Measurements from ENCODE around the gene NUPR1.

Gene NUPR1

DNA sequence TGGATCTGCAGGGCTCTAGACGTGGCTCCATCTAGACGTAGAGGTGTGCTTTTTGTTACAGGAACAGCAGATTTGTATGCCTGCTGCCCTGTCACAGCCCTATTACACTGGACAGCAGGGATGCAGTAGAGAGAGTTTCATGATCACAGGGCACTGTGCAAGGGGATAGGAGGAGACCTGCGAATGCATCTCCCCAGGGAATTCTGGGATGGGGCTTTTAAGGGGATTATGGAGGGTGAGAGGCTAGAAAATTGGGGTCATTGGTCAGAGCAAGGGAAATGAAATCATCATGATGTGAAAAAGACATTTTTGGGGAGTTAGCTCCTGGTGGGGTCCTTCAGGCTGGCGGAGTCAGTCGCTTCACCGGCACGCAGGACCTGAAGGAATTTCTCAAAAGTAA, 3.9 kb upstream of the NUPR1 start:
- H3K27ac ChIP-seq, result no peak overlapping the region
- no peak for DNase-seq
- no peak overlapping the region for H3K4me3 ChIP-seq (ENCODE audit: low read depth, low read length)
- in situ Hi-C loops (cut with HindIII; ENCODE audit: low pct_ligation_motif_present, low sequenced_read_pairs), result no loop called here
- no peaks in the 10 kb centered on the region for H3K27me3 ChIP-seq (replicated peaks)
- H3K36me3 ChIP-seq (replicated peaks), result no peaks in the 10 kb centered on the region
- TF ChIP-seq, protein P1, sequence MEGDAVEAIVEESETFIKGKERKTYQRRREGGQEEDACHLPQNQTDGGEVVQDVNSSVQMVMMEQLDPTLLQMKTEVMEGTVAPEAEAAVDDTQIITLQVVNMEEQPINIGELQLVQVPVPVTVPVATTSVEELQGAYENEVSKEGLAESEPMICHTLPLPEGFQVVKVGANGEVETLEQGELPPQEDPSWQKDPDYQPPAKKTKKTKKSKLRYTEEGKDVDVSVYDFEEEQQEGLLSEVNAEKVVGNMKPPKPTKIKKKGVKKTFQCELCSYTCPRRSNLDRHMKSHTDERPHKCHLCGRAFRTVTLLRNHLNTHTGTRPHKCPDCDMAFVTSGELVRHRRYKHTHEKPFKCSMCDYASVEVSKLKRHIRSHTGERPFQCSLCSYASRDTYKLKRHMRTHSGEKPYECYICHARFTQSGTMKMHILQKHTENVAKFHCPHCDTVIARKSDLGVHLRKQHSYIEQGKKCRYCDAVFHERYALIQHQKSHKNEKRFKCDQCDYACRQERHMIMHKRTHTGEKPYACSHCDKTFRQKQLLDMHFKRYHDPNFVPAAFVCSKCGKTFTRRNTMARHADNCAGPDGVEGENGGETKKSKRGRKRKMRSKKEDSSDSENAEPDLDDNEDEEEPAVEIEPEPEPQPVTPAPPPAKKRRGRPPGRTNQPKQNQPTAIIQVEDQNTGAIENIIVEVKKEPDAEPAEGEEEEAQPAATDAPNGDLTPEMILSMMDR (IDR thresholded peaks at IDR 0.05; ENCODE audit: low read depth, low read length, missing control alignments), result no peak

DNA sequence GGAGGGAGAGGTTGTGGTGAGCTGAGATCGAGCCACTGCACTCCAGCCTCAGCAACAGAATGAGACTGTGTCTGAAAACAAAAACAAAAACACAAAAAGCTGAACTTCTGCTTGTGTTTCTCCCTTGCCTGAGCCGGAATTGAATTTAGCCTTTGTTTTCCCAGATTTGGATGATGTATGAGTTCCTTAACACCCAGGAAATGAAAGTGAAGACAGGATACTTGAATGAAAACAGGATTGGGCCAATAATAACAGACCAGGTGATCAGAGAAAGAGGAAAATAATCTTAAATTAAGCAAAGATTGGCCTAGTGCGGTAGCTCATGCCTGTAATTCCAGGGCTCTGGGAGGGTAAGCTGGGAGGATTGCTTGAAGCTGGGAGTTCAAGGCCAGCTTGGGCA, 1.6 kb upstream of the NUPR1 start:
- TF ChIP-seq, protein P1 (IDR thresholded peaks at IDR 0.05; ENCODE audit: low read depth, low read length, missing control alignments), result no peak
- no peaks in the 10 kb centered on the region for H3K27me3 ChIP-seq (replicated peaks)
- no peak overlapping the region for H3K27ac ChIP-seq
- no peaks in the 10 kb centered on the region for H3K36me3 ChIP-seq (replicated peaks)
- no peak for DNase-seq
- in situ Hi-C loops (cut with HindIII; ENCODE audit: low pct_ligation_motif_present, low sequenced_read_pairs), result no loop called here
- H3K4me3 ChIP-seq (ENCODE audit: low read depth, low read length), result no peak overlapping the region

DNA sequence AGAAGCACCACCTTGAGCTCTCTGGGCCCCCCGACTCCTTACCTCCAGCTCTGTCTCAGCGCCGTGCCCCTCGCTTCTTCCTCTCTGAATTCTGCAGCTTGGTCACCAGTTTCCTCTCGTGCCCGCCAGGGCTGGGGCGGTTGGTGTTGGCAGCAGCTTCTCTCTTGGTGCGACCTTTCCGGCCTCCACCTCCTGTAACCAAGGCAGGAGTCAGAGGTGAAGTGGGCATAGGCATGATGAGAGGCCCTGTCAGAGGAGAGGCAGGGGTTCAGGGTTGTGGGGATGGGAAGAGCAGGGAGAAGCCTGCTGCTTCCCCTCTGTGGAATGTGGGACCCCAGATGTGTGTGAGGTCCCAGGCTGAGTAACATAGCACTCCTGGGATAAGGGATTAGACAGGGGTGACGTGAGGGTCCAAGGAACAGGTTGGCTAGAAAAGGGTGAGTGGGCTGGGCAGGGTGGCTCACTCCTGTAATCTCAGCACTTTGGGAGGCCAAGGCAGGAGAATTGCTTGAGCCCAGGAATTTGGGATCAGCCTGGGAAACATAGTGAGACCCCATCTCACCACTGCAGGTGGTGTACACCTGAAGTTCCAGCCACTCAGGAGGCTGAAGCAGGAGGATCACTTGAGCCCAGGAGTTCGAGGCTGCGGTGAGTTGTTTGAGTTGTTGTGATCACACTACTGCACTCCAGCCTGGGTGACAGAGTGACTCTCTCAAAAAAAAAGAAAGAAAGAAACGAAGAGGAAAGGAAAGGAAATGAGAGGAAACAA, 626 bp downstream of the NUPR1 start:
- in situ Hi-C loops (cut with HindIII; ENCODE audit: low pct_ligation_motif_present, low sequenced_read_pairs), result no loop called here
- H3K36me3 ChIP-seq (replicated peaks), result no peaks in the 10 kb centered on the region
- TF ChIP-seq, protein P1 (IDR thresholded peaks at IDR 0.05; ENCODE audit: low read depth, low read length, missing control alignments), result no peak
- no peak for DNase-seq
- no peaks in the 10 kb centered on the region for H3K27me3 ChIP-seq (replicated peaks)
- no peak overlapping the region for H3K27ac ChIP-seq
- no peak overlapping the region for H3K4me3 ChIP-seq (ENCODE audit: low read depth, low read length)

DNA sequence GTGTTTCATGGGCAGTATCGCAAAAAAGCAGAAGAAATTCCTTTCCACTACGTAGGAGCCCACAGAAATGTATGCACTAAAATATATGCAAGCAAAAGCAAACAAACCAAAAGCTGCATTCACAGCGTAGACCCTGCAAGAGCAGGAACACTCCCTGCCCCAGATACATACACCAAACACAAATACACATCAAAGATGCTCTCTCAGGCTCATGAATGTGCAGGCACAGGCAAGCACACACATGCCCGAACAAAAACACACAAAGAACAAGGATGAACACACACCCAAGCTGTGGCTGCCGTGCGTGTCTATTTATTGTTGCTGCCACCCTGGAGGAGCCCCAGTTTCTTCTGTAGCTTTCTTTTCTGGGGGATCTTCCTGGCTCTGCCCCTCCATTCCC, 1.7 kb downstream of the NUPR1 start:
- no peaks in the 10 kb centered on the region for H3K36me3 ChIP-seq (replicated peaks)
- peak overlapping the region; percentile 9 for H3K4me3 ChIP-seq (ENCODE audit: low read depth, low read length)
- no peaks in the 10 kb centered on the region for H3K27me3 ChIP-seq (replicated peaks)
- in situ Hi-C loops (cut with HindIII; ENCODE audit: low pct_ligation_motif_present, low sequenced_read_pairs), result no loop called here
- no peak for DNase-seq
- TF ChIP-seq, protein P1 (IDR thresholded peaks at IDR 0.05; ENCODE audit: low read depth, low read length, missing control alignments), result no peak
- H3K27ac ChIP-seq, result no peak overlapping the region

DNA sequence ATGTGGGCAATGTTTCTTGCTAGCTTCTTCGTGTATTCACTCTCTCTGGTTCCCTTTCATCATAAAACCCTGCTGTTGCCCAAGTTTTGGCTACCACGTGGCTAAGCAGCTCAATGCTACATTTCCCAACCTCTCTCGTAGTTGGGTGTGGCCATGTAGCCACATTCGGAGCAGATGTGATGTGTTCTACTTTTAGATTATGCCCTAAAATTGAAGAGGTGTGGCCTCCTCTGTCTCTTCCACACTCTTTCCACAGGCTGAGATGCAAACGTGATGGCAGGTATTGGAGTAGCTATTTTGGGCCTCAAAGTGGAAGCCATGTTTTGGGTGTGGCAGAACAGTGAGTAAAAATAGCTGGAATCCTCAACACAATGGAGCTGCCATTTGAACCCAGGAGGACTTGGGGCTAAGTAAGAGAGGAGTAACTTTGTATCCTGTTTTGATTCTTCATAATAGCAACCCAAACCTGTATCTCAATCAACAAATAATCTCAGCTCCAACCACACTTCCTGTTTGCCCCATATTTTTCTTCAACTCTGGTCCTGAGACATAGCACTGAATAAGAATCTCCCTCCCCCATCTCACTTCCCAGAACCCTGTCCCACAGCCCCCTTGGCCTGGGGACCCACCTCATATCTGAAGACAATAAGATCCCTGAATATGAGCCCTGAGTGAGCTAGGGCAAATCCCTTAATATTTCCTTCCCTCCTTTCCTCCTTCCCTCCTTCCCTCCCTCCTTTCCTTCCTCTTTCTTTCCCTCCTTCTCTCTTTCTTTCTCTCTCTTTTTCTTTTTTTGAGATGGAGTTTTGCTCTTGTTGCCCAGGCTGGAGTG, 4.0 kb downstream of the NUPR1 start:
- in situ Hi-C loops (cut with HindIII; ENCODE audit: low pct_ligation_motif_present, low sequenced_read_pairs), result no loop called here
- TF ChIP-seq, protein P1 (IDR thresholded peaks at IDR 0.05; ENCODE audit: low read depth, low read length, missing control alignments), result no peak
- H3K36me3 ChIP-seq (replicated peaks), result no peaks in the 10 kb centered on the region
- DNase-seq, result no peak
- H3K27me3 ChIP-seq (replicated peaks), result no peaks in the 10 kb centered on the region
- H3K4me3 ChIP-seq (ENCODE audit: low read depth, low read length), result no peak overlapping the region
- H3K27ac ChIP-seq, result no peak overlapping the region
